ENCODE results near the gene MRNIP. TPM values are rescaled to one million over a fixed set of nuclear protein-coding genes. Genes with fewer than 3 reads are reported as not detected.

The MRNIP gene
- total and polyA plus RNA-seq, 4 donors: 5.4 to 12.0 (median 7.3) TPM

GRCh38 chr5:179805529-179806249, 52.9 kb downstream of the MRNIP start:
- TF ChIP-seq FOXA2 (IDR thresholded peaks at IDR 0.05): no peak
- no peak for TF ChIP-seq FOXA1 (IDR thresholded peaks at IDR 0.05)
- no peak for TF ChIP-seq JUND (IDR thresholded peaks at IDR 0.05)
- TF ChIP-seq GABPA (IDR thresholded peaks at IDR 0.05 in 1 of 2, conservative IDR thresholded peaks at IDR 0.05 in 1 of 2): no peak
- no peak for TF ChIP-seq CTCF (IDR thresholded peaks at IDR 0.05; ENCODE audit: low read depth, low read length, missing input control)
- TF ChIP-seq HNF4A (conservative IDR thresholded peaks at IDR 0.05): no peak
- no peak for TF ChIP-seq RXRA (IDR thresholded peaks at IDR 0.05)
- no peak for TF ChIP-seq ATF3 (IDR thresholded peaks at IDR 0.05)
- no peak for TF ChIP-seq MAX (IDR thresholded peaks at IDR 0.05)
- no peak for TF ChIP-seq YY1 (IDR thresholded peaks at IDR 0.05)
- no peak for TF ChIP-seq EGR1 (IDR thresholded peaks at IDR 0.05; ENCODE audit: low read depth in 2 of 2)
- no peak for TF ChIP-seq NR2F2 (IDR thresholded peaks at IDR 0.05)
- no peak for TF ChIP-seq REST (IDR thresholded peaks at IDR 0.05)
- TF ChIP-seq ZBTB33 (IDR thresholded peaks at IDR 0.05): no peak
- TF ChIP-seq TAF1 (conservative IDR thresholded peaks at IDR 0.05): no peak
- TF ChIP-seq HNF4G (IDR thresholded peaks at IDR 0.05): no peak
- Histone ChIP-seq H3K4me1 (ENCODE audit: control insufficient read depth in 4 of 4, insufficient read depth in 4 of 4, low read length in 3 of 4) (peaks cover 19 to 41% (median 32%) of the 10 kb centered on the region in 4 donors), H3K36me3 (ENCODE audit: control insufficient read depth in 4 of 4, insufficient read depth in 3 of 4, low read depth in 1 of 4, low read length in 3 of 4) (peaks cover 2 to 8% (median 3%) of the 10 kb centered on the region in 4 donors), H3K9me3 (ENCODE audit: control insufficient read depth in 4 of 4, low read length in 3 of 4) (no peaks in the 10 kb centered on the region), H3K27me3 (ENCODE audit: control insufficient read depth in 4 of 4, insufficient read depth in 4 of 4, low read length in 3 of 4) (no peaks in the 10 kb centered on the region), H3K4me3 (ENCODE audit: low read depth in 1 of 3, low read length in 3 of 3) (peak overlapping the region; percentile 72 to 98 (median 79)), H3K27ac (ENCODE audit: low read depth in 1 of 2, low read length in 2 of 2) (peak overlapping the region; percentile 78 to 89), H3K9ac (ENCODE audit: low read depth in 1 of 2, low read length in 2 of 2) (peak overlapping the region; percentile 70 to 79)
- no peak for DNase-seq (ENCODE audit: low spot score)
- 2% methylated on average over 65 of the region's 65 CpGs for WGBS
